CD4-positive, alpha-beta memory T cell (primary cell): ENCODE measurements around the gene SMIM41. TPM values are rescaled to one million over a fixed set of nuclear protein-coding genes. Genes with fewer than 3 reads are reported as not detected.

Source experiments
- CTCF ChIA-PET: fragments of 350-600 bp; sonication (Branson Sonifier 250); formaldehyde crosslinking; loops from one replicate; lab custom pipeline; 2021; ENCODE audit warnings: inconsistent platforms; ENCODE audit not compliant: partially characterized antibody; lab: Charles Lee
- POLR2A ChIA-PET: fragments of 350-600 bp; sonication (Branson Sonifier 250); formaldehyde crosslinking; loops from one replicate; lab custom pipeline; 2021; ENCODE audit not compliant: partially characterized antibody; lab: Charles Lee
- DNase-seq, 5 donors: peaks; one replicate each; pipeline versions ENCODE4 v3.0.0 to v3.0.0-alpha.2; 2020 to 2022; ENCODE audit warnings: mixed read lengths in 1 of 5
- H3K27ac ChIP-seq: one replicate; pipeline ENCODE4 v1.7.0; 2013; ENCODE audit warnings: low read depth, low read length
- H3K27me3 ChIP-seq: 2 replicates; pipeline ENCODE4 v1.7.0; 2013; ENCODE audit warnings: mild to moderate bottlenecking, low read length, moderate library complexity; ENCODE audit not compliant: insufficient read depth
- H3K36me3 ChIP-seq: 2 replicates; pipeline ENCODE4 v1.7.0; 2013; ENCODE audit warnings: mild to moderate bottlenecking, low read length, moderate library complexity; ENCODE audit not compliant: insufficient read depth
- H3K4me1 ChIP-seq: 2 replicates; pipeline ENCODE4 v1.7.0; 2013; ENCODE audit warnings: mild to moderate bottlenecking, low read length, moderate library complexity; ENCODE audit not compliant: insufficient read depth
- H3K4me3 ChIP-seq, 2 donors: one replicate each; pipeline ENCODE4 v1.7.0; 2013; ENCODE audit warnings: low read length in 2 of 2, mild to moderate bottlenecking in 1 of 2
- H3K9me3 ChIP-seq, 2 donors: one replicate each; pipeline ENCODE4 v1.7.0; 2013; ENCODE audit warnings: low read length in 2 of 2, control low read depth in 1 of 2; ENCODE audit not compliant: control insufficient read depth in 1 of 2
- H3K27ac Mint-ChIP-seq, 7 donors: one replicate each; pipeline ENCODE4 v1.8.0; 2020 to 2021; ENCODE audit warnings: mixed read lengths in 7 of 7, mild to moderate bottlenecking in 6 of 7, inconsistent platforms in 3 of 7, moderate library complexity in 3 of 7
- H3K27me3 Mint-ChIP-seq, 2 donors: one replicate each; pipeline ENCODE4 v1.8.0; 2020 to 2021; ENCODE audit warnings: mixed read lengths in 2 of 2
- H3K36me3 Mint-ChIP-seq, 2 donors: one replicate each; pipeline ENCODE4 v1.8.0; 2020 to 2021; ENCODE audit warnings: mixed read lengths in 2 of 2, inconsistent platforms in 1 of 2, mild to moderate bottlenecking in 1 of 2
- H3K4me1 Mint-ChIP-seq, 4 donors: one replicate each; pipeline ENCODE4 v1.8.0; 2020 to 2021; ENCODE audit warnings: mixed read lengths in 4 of 4, mild to moderate bottlenecking in 1 of 4
- H3K4me3 Mint-ChIP-seq, 8 donors: one replicate each; pipeline ENCODE4 v1.8.0; 2020 to 2021; ENCODE audit warnings: mixed read lengths in 8 of 8, mild to moderate bottlenecking in 7 of 8, moderate library complexity in 6 of 8, inconsistent platforms in 3 of 8
- H3K9me3 Mint-ChIP-seq, 8 donors: one replicate each; pipeline ENCODE4 v1.8.0; 2020 to 2021; ENCODE audit warnings: mixed read lengths in 8 of 8, mild to moderate bottlenecking in 5 of 8, inconsistent platforms in 3 of 8, moderate library complexity in 1 of 8
- intact Hi-C: fragments of 100-400 bp; cut with micrococcal nuclease; formaldehyde crosslinking; loops from one replicate; pipeline ENCODE4 v1.15.1; 2023
- polyA plus RNA-seq, 2 donors: library from polyadenylated mRNA; unstranded; fragments of 300-500 nt; fragmentation: Illumina TruSeq; gene quantifications; one replicate each; pipeline ENCODE4 v1.2.3, GENCODE V29; 2021
- total RNA-seq, 2 experiments: library from RNA; stranded (reverse); gene quantifications; one replicate each; pipeline ENCODE4 v1.2.3, GENCODE V29; 2021

Gene SMIM41
- total and polyA plus RNA-seq, 4 experiments from 2014 or later = not detected

DNA sequence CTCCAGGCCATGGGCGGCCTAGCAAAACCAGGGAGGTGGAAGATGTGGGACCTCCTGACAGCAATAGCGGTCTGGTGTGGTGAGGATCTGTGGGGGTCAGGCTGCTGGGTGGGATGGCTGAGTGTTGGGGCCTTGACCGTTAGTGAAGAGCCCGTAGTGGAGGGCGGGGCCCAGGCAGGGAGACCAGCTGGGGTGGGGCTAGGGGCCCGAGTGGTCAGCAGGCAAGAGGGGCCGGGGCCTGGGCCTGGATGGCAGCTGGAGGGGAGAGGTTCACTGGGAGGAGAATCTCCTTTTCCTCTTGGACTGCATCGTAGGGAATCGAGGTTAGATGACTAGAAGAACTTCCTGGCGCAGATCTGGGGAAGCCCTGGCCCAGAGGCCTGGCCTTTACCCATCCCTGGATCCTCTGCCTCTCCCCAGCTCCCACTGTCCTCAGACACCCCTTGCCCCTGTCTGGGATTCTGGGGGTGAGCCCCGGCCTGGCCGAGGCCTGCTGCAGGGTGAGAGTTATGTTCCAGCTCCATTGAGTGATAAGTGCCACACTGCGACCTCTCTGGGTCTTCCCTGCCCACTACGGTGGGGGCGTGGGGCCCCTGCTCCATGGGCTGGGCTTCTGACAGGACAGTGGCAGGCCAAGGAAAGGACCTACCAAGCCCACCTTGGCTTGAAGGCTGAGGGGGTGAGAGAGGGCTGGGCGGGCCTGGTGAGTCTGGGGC, 65.2 kb downstream of the SMIM41 start:
- intact Hi-C loops = no loop called here
- H3K36me3 Mint-ChIP-seq = no peaks in the 10 kb centered on the region
- POLR2A ChIA-PET = no interaction called here

DNA sequence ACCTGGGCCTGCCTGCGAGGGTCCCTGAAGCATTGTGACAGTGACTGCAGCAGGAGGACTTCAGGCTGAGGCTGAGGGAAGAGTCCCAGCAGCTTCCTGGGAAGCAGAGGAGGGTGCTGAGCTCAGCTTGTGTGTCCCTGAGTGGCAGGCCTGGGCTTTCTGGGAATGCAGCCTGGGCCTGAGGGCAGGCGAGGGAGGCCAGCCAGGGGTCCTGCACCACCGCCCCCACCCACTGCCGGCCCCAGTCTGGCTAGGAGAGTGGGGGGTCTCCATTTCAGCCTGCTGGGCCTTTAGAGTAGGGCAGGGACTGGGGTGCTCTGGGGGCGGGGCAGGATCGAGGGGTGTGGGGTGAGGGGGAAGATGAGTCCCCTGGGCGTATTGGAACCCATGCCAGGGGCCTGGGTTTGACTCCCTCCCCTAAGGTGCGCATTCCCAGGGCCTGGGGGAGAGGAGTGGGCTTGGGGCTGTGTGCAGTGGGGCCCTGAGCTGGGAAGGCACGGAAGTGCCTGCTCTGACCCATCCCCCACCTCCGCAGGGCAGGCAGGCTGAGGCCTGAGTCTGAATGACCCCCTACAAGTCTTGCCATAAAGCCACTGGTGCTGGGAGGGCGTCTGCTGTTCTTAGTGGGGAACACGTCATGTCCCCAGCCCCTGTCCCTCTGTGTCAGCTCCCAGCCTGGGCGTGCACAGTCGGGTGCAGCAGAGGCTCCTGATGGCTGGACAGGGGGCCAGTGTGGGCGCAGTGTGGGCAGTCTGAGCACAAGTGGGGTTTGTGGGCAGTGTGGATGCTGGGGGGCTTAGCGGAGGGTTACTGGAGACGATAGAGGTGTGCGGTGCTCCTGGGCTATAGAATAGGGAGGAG, 66.0 kb downstream of the SMIM41 start:
- H3K4me3 ChIP-seq = no peak overlapping the region
- no peaks in the 10 kb centered on the region for H3K9me3 ChIP-seq
- intact Hi-C loops = no loop called here
- no peak for DNase-seq
- POLR2A ChIA-PET = no interaction called here
- H3K27me3 ChIP-seq = no peaks in the 10 kb centered on the region
- Mint-ChIP-seq H3K27ac (peak overlapping the region in 1 of 7 donors; percentile 38), H3K27me3 (peaks cover 0 to 2% of the 10 kb centered on the region in 2 donors), H3K4me3 (no peak overlapping the region), H3K36me3 (no peaks in the 10 kb centered on the region), H3K4me1 (no peaks in the 10 kb centered on the region), H3K9me3 (peaks cover 0 to 1% (median 0%) of the 10 kb centered on the region in 8 donors)
- no peaks in the 10 kb centered on the region for H3K36me3 ChIP-seq
- H3K4me1 ChIP-seq = no peaks in the 10 kb centered on the region
- CTCF ChIA-PET = interaction anchor here (2.0 kb wide), 1 partner anchor 11 kb away, joined by 5 read pairs; no protein-coding TSS in a partner anchor
- no peak overlapping the region for H3K27ac ChIP-seq

More for the DNA sequence above, 65.2 kb downstream of the SMIM41 start:
- H3K27me3 ChIP-seq = no peaks in the 10 kb centered on the region
- H3K9me3 Mint-ChIP-seq = peaks cover 0 to 1% (median 0%) of the 10 kb centered on the region in 8 donors
- no peaks in the 10 kb centered on the region for H3K4me1 Mint-ChIP-seq
- no peak overlapping the region for H3K27ac ChIP-seq
- H3K27me3 Mint-ChIP-seq = peaks cover 0 to 2% of the 10 kb centered on the region in 2 donors
- H3K36me3 ChIP-seq = no peaks in the 10 kb centered on the region
- CTCF ChIA-PET = interaction anchor here (1.1 to 2.1 kb wide), 3 partner anchors 11 to 183 kb away, joined by 4 to 7 read pairs (median 5); no protein-coding TSS in a partner anchor
- DNase-seq = no peak
- H3K9me3 ChIP-seq = no peaks in the 10 kb centered on the region
- no peak overlapping the region for H3K4me3 ChIP-seq
- H3K4me1 ChIP-seq = no peaks in the 10 kb centered on the region
- H3K4me3 Mint-ChIP-seq = no peak overlapping the region
- H3K27ac Mint-ChIP-seq = peak overlapping the region in 1 of 7 donors; percentile 65

DNA sequence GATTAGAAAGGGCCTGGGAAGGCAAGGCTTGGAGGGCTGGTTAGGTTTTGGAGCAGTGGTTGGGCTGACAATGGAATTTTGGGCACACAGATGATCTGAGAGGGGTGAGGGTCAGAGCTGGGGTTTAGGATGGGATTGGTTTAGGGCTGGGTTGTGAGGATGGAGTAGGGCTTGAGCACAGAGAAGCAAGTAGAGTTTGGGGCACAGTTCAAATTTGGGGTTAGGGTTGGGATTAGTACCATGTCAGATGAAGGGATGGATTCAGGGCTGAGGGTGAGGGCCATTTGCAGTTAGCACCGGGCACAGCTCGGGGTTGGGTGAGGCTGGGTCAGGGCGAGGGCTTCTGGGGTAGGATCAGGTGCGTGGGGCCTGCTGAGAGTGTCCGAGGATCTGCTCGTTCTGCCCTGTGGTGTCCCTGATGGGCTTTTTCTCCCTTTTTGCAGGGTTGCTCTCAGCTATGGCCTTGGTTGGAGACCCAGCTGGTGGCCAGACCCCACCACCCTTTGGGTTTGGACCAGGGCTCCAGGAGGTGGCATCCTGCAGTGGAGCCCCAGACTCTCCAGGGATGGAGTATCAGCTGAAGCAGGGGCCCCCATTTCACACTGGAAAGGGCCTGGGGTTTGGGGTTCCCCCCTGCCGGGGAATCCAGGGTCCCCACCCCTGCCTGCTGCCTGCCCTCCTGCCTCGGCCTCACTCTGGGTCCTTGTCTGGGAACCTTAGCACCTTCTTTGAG, 66.8 kb downstream of the SMIM41 start:
- Mint-ChIP-seq H3K9me3 (peaks cover 0 to 1% (median 0%) of the 10 kb centered on the region in 8 donors), H3K4me3 (no peak overlapping the region), H3K36me3 (no peaks in the 10 kb centered on the region), H3K4me1 (peaks cover 0 to 3% (median 1%) of the 10 kb centered on the region in 4 donors), H3K27ac (peak overlapping the region in 2 of 7 donors; percentile 24 to 56), H3K27me3 (peaks cover 0 to 2% of the 10 kb centered on the region in 2 donors)
- no peaks in the 10 kb centered on the region for H3K27me3 ChIP-seq
- H3K4me3 ChIP-seq = no peak overlapping the region
- no peaks in the 10 kb centered on the region for H3K36me3 ChIP-seq
- H3K9me3 ChIP-seq = no peaks in the 10 kb centered on the region
- intact Hi-C loops = no loop called here
- no peaks in the 10 kb centered on the region for H3K4me1 ChIP-seq
- POLR2A ChIA-PET = interaction anchor here (0.9 kb wide), 1 partner anchor 15 kb away, joined by 3 read pairs; no protein-coding TSS in a partner anchor
- H3K27ac ChIP-seq = no peak overlapping the region
- no peak for DNase-seq
- CTCF ChIA-PET = no interaction called here

DNA sequence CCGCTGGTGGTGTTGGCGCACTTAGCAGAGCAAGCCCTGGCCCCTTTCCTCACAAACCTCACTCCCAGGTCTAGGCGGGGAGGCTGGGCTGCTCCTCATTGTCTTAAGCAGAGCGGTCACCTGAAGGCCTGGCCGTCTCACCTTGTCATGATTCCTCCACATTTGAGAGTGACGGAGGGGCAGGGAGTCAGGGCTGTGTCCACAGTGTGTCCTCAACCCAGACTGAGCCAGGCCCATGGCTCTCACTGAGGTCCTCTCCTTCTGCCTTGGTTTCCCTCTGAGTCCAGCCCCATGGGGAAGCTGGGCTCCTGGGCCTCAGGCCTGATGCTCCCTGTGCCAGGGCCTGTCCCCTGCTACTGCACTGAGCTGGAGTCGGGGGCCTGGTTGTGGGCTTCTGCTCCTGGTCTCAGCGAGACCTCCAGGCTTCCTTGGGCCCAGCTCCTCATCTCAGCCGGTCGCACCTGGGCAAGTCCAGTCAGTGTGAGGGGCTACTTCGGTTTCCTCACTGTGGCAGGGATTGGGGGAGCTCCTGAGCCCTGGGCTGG, 67.4 kb downstream of the SMIM41 start:
- no peak overlapping the region for H3K4me3 Mint-ChIP-seq
- no peaks in the 10 kb centered on the region for H3K9me3 Mint-ChIP-seq
- H3K27ac ChIP-seq = no peak overlapping the region
- no peak overlapping the region for H3K27ac Mint-ChIP-seq
- no peaks in the 10 kb centered on the region for H3K9me3 ChIP-seq
- H3K36me3 ChIP-seq = no peaks in the 10 kb centered on the region
- peaks cover 0 to 2% of the 10 kb centered on the region in 2 donors for H3K27me3 Mint-ChIP-seq
- peaks cover 5% of the 10 kb centered on the region for H3K4me1 ChIP-seq
- DNase-seq = no peak
- no peak overlapping the region for H3K4me3 ChIP-seq
- H3K27me3 ChIP-seq = no peaks in the 10 kb centered on the region
- intact Hi-C loops = no loop called here
- ChIA-PET CTCF (interaction anchor here (0.5 to 2.6 kb wide), 2 partner anchors 11 to 770 kb away, joined by 3 to 9 read pairs; no protein-coding TSS in a partner anchor), POLR2A (interaction anchor here (0.9 kb wide), 1 partner anchor 14 kb away, joined by 3 read pairs; no protein-coding TSS in a partner anchor)
- H3K4me1 Mint-ChIP-seq = peaks cover 4 to 9% (median 8%) of the 10 kb centered on the region in 4 donors
- no peaks in the 10 kb centered on the region for H3K36me3 Mint-ChIP-seq

DNA sequence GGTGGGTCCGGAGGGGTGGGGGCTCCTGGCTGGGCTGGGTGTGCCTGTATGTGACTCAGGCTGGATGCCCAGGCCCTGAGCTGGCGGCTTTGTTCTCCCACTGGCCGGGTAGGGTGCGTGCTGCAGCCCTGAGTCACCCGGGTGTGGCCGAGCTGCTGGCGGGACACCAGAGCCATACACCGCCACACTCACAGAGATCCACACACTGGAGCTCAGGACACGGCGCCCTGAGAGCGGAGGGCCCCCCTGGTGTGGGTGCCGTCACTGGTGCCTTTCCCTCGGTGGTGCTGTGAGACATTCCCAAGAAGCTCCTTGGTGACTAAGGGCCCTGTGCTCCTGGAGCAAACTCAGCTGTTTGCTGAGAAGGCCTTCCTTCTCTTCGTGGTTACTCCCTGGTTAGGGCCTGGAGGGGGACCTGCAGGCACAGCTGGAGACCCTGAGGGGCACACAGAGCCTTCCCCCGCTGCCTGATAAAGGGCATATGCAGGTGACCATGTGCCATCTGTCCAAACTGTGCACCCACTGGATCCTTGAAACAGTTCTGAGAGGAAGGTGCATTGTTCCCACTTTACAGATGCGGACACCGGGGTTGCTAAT, 68.0 kb downstream of the SMIM41 start:
- POLR2A ChIA-PET = no interaction called here
- Histone ChIP-seq H3K4me1 (peaks cover 6% of the 10 kb centered on the region), H3K4me3 (no peak overlapping the region), H3K27ac (no peak overlapping the region), H3K9me3 (no peaks in the 10 kb centered on the region), H3K36me3 (no peaks in the 10 kb centered on the region), H3K27me3 (no peaks in the 10 kb centered on the region)
- DNase-seq = no peak
- Mint-ChIP-seq H3K36me3 (no peaks in the 10 kb centered on the region), H3K4me3 (no peak overlapping the region), H3K27me3 (no peaks in the 10 kb centered on the region), H3K4me1 (peaks cover 4 to 10% (median 8%) of the 10 kb centered on the region in 4 donors), H3K27ac (peak overlapping the region in 1 of 7 donors; percentile 35), H3K9me3 (no peaks in the 10 kb centered on the region)
- CTCF ChIA-PET = interaction anchor here (0.5 to 2.6 kb wide), 3 partner anchors 9 to 770 kb away, joined by 3 to 9 read pairs (median 5); no protein-coding TSS in a partner anchor
- intact Hi-C loops = no loop called here

DNA sequence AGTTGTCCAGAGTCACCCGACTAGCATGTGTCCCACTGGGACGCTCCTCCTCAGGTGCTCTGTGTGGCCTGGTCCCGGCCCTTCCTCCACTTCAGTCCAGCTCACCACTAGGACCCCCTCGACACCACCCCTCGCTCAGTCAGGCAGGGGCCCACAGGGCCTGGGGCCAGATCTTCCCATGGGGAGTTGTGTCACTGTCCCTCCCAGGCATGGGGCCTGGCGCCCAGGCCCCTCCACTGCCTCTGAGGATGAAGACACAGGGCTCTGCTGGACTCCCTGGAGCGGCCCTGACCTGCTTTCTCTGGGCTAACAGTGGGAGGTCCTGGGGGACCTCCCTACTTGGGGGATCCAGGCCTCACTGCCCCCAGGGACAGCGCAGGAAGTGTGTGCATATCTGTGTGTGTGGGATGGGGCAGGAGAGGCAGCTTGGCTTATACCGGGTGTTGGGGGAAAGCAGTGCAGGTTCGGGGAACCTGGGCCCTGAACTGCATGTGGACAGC, 68.5 kb downstream of the SMIM41 start:
- Mint-ChIP-seq H3K36me3 (no peaks in the 10 kb centered on the region), H3K4me1 (peaks cover 6 to 15% (median 11%) of the 10 kb centered on the region in 4 donors), H3K4me3 (no peak overlapping the region), H3K27ac (peak overlapping the region in 1 of 7 donors; percentile 4), H3K9me3 (no peaks in the 10 kb centered on the region), H3K27me3 (no peaks in the 10 kb centered on the region)
- no peak overlapping the region for H3K4me3 ChIP-seq
- H3K27ac ChIP-seq = no peak overlapping the region
- intact Hi-C loops = no loop called here
- H3K4me1 ChIP-seq = peaks cover 11% of the 10 kb centered on the region
- no peak for DNase-seq
- no peaks in the 10 kb centered on the region for H3K27me3 ChIP-seq
- POLR2A ChIA-PET = no interaction called here
- CTCF ChIA-PET = interaction anchor here (1.0 to 2.6 kb wide), 4 partner anchors 8 to 180 kb away, joined by 3 to 9 read pairs (median 6); no protein-coding TSS in a partner anchor
- H3K9me3 ChIP-seq = no peaks in the 10 kb centered on the region
- H3K36me3 ChIP-seq = no peaks in the 10 kb centered on the region
